Pancreas (tissue), 10 donors: ENCODE measurements around the gene DNAJC11. TPM values are rescaled to one million over a fixed set of nuclear protein-coding genes. Genes with fewer than 3 reads are reported as not detected.

Experiments used
- ATAC-seq, 4 donors: fragments of 200-7000 bp; cut with Tn5 transposase; one replicate each; pipeline versions ENCODE4 v1.8.0 to v1.9.1; 2020; ENCODE audit warnings: mild to moderate bottlenecking in 4 of 4, moderate library complexity in 4 of 4
- DNase-seq, 6 donors: peaks; one replicate each; pipeline ENCODE4 v3.0.0-alpha.2; 2020
- FAIRE-seq: peaks from 2 replicates; lab custom pipeline; 2012; peaks lifted over from hg19 to GRCh38; lab: Jason Lieb, UNC
- H3K27ac ChIP-seq, 4 donors: fragments of 200-600 bp; sonication (generic); 1 replicate in 3 of 4; 2 replicates in 1 of 4; pipeline versions ENCODE4 v1.5.0 to v1.8.0; 2020
- H3K27me3 ChIP-seq, 4 donors: fragments of 200-600 bp; one replicate each; pipeline ENCODE4 v1.8.0; 2021
- H3K36me3 ChIP-seq, 3 donors: fragments of 200-600 bp; sonication (generic) in 1 of 3; one replicate each; pipeline versions ENCODE4 v1.5.0 to v1.8.0; 2020 to 2021
- H3K4me1 ChIP-seq, 3 donors: fragments of 200-600 bp; one replicate each; pipeline ENCODE4 v1.8.0; 2021
- H3K4me3 ChIP-seq, 4 donors: fragments of 200-600 bp; sonication (generic) in 2 of 4; one replicate each; pipeline versions ENCODE4 v1.5.0 to v1.8.0; 2020 to 2021
- H3K9me3 ChIP-seq, 4 donors: fragments of 200-600 bp; one replicate each; pipeline ENCODE4 v1.8.0; 2021
- CTCF ChIP-seq, 4 donors: fragments of 200-600 bp; sonication (generic) in 3 of 4; IDR thresholded peaks; one replicate each; pipeline versions ENCODE4 v1.5.0 to v1.8.0; 2021; ENCODE audit warnings: antibody characterized with exemption in 4 of 4
- WGBS, 2 donors: extraction: QIAGEN DNeasy Blood & Tissue Kit; methylation state at CpG; one replicate each; pipeline ENCODE4 v1.1.7; 2013; 5-methylcytosine and 5-hydroxymethylcytosine counted together
- intact Hi-C, 3 donors: fragments of 100-400 bp; cut with DNase I; formaldehyde crosslinking; loops; one replicate each; pipeline versions ENCODE4 v1.11.1 to v1.14.2; 2022
- polyA plus RNA-seq, 2 donors: library from polyadenylated mRNA; stranded (reverse); fragments of 200-250 nt; gene quantifications; one replicate each; pipeline ENCODE4 v1.2.3, GENCODE V29; 2013
- total RNA-seq, 6 donors: library from RNA; stranded (reverse); fragmentation: NEBNext Ultra II Directional in 4 of 6; extraction: Animal tissue kit (Norgen Biotek cat#: 25700) in 4 of 6; gene quantifications; one replicate each; pipeline versions ENCODE4 v1.2.1 to v1.2.4, GENCODE V29; 2021 to 2023
- donor health status: healthy with polysubstance abuse.
- donor health status: DM: no; HTN: no; CAD: no; lungs with moderate emphysema.
- donor health status: DM: no; HTN: no; CAD: no.
- donor health status: control.
- donor health status: control.
- donor health status: Bipolar disorder and iron deficiency.
- donor health status: DM: yes; HTN: yes; CAD: no.
- donor health status: DM: no; HTN: no; CAD: no.
- donor health status: DM: no; HTN: no; CAD: no.
- donor health status: DM: yes; HTN: yes; CAD: no.

Gene DNAJC11
- total and polyA plus RNA-seq, 8 donors, result 14.9 to 30.6 (median 20.2) TPM

DNA sequence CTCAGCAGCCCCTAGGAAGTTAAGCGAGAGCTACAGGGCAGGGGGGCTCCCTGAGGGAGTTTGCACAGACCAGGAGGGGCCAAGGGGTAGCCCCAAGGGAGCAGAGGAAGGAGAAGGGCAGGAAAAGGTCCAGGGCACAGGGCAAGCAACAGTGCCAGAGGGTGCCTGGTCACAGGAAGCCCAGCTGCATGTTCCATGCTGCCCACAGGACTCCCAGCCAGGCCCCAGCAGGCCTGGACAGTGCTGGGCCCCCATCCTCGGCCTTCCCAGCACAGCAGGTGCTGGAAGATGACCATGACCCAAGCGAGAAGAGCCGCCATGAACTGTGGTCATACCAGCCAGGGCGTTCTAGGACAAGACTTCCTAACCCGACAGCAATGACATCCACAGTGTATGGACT is 110.0 kb downstream of the DNAJC11 start:
- Histone ChIP-seq H3K4me1 (peaks cover 0 to 7% (median 4%) of the 10 kb centered on the region in 3 donors), H3K4me3 (no peak overlapping the region), H3K9me3 (no peaks in the 10 kb centered on the region), H3K36me3 (peaks cover 6 to 61% (median 57%) of the 10 kb centered on the region in 3 donors), H3K27me3 (no peaks in the 10 kb centered on the region), H3K27ac (no peak overlapping the region)
- DNase-seq, result no peak
- TF ChIP-seq CTCF (IDR thresholded peaks at IDR 0.05), result no peak
- WGBS, 2 donors, result 87 to 89% methylated on average over 6 of the region's 6 CpGs
- intact Hi-C loops, result loop anchor here in 1 of 3 donors (10.0 kb wide), 1 partner anchor 57 kb away; no protein-coding TSS in a partner anchor
- no peak for ATAC-seq
- no peak for FAIRE-seq

- intact Hi-C loops, result loop anchor here in 1 of 3 donors (10.0 kb wide), 1 partner anchor 56 kb away; no protein-coding TSS in a partner anchor
- H3K4me1 ChIP-seq, result peaks cover 0 to 7% (median 4%) of the 10 kb centered on the region in 3 donors
- H3K27ac ChIP-seq, result no peak overlapping the region
- FAIRE-seq (no peak), ATAC-seq (peak in 2 of 4 donors; percentile 6 to 7), DNase-seq (peak in 1 of 6 donors; percentile 64)
- no peak overlapping the region for H3K4me3 ChIP-seq
- peaks cover 6 to 57% (median 55%) of the 10 kb centered on the region in 3 donors for H3K36me3 ChIP-seq
- TF ChIP-seq CTCF (IDR thresholded peaks at IDR 0.05), result no peak
- WGBS, 2 donors, result 85 to 95% methylated on average over 13 of the region's 13 CpGs
- H3K9me3 ChIP-seq, result no peaks in the 10 kb centered on the region
- H3K27me3 ChIP-seq, result no peaks in the 10 kb centered on the region
These were observed 110.4 kb downstream of the DNAJC11 start for GRCh38 chr1:6591222-6591621.

- Histone ChIP-seq H3K4me3 (no peak overlapping the region), H3K27ac (no peak overlapping the region), H3K36me3 (peaks cover 6 to 49% (median 45%) of the 10 kb centered on the region in 3 donors), H3K4me1 (peaks cover 0 to 7% (median 4%) of the 10 kb centered on the region in 3 donors), H3K9me3 (no peaks in the 10 kb centered on the region), H3K27me3 (no peaks in the 10 kb centered on the region)
- intact Hi-C loops, result loop anchor here in 1 of 3 donors (10.0 kb wide), 1 partner anchor 55 kb away; no protein-coding TSS in a partner anchor
- TF ChIP-seq CTCF (IDR thresholded peaks at IDR 0.05), result no peak
- ATAC-seq, result no peak
- 80 to 83% methylated on average over 7 of the region's 7 CpGs for WGBS, 2 donors
- no peak for DNase-seq
- FAIRE-seq, result no peak
These were observed 111.6 kb downstream of the DNAJC11 start for GRCh38 chr1:6590046-6590445.

DNA sequence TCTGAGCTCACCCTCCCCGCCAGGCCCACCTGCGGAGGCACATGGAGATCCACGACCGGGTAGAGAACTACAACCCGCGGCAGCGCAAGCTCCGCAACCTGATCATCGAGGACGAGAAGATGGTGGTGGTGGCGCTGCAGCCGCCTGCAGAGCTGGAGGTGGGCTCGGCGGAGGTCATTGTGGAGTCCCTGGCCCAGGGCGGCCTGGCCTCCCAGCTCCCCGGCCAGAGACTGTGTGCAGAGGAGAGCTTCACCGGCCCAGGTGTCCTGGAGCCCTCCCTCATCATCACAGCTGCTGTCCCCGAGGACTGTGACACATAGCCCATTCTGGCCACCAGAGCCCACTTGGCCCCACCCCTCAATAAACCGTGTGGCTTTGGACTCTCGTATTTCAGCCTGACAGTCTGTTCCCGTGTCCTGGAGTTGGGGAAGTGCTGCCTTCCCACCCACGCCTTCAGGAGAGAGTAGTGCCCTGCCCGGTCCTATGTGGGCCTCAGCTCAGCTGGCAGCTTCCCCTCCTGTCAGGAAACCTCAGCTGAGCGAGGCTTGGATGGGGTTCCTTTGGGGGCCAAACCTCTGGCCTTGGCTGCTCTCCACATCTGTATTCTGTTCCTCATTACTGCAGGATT is 112.6 kb downstream of the DNAJC11 start:
- no peak for TF ChIP-seq CTCF (IDR thresholded peaks at IDR 0.05)
- DNase-seq, result peak in 1 of 6 donors; percentile 68
- no peak for FAIRE-seq
- peaks cover 0 to 7% (median 4%) of the 10 kb centered on the region in 3 donors for H3K4me1 ChIP-seq
- no peak for ATAC-seq
- no peak overlapping the region for H3K27ac ChIP-seq
- peaks cover 5 to 39% (median 37%) of the 10 kb centered on the region in 3 donors for H3K36me3 ChIP-seq
- intact Hi-C loops, result no loop called here
- H3K4me3 ChIP-seq, result no peak overlapping the region
- H3K9me3 ChIP-seq, result no peaks in the 10 kb centered on the region
- WGBS, 2 donors, result 86 to 87% methylated on average over 24 of the region's 24 CpGs
- H3K27me3 ChIP-seq, result no peaks in the 10 kb centered on the region
